H1 (cell line): ENCODE results near the gene LMNB1. TPM values are rescaled to one million over a fixed set of nuclear protein-coding genes. Genes with fewer than 3 reads are reported as not detected.

Source experiments
- NRF1 ChIP-seq: IDR thresholded peaks from 2 replicates; pipeline ENCODE4 v1.6.1; 2011; ENCODE audit warnings: mild to moderate bottlenecking, low read depth, low read length, improper control_type of control experiment
- SP1 ChIP-seq: IDR thresholded peaks from 2 replicates; pipeline ENCODE4 v1.6.1; 2011; ENCODE audit warnings: low read depth, low read length
- polyA plus RNA-seq, 7 experiments: library from polyadenylated mRNA; depleted of rRNA in 3 of 7; stranded (reverse) in 5 of 7; unstranded in 2 of 7; fragments of >200 nt in 5 of 7; fragments of 200-250 nt in 2 of 7; gene quantifications; 1 replicate in 5 of 7; 2 replicates in 1 of 7; 4 replicates in 1 of 7; pipeline versions ENCODE4 v1.2.1 to v1.2.3, GENCODE V29; 2011 to 2013; ENCODE audit warnings: missing spikeins in 2 of 7, mixed read lengths in 2 of 7
- total RNA-seq: library from RNA; stranded (reverse); fragmentation: NEBNext Ultra II Directional; extraction: Animal tissue kit (Norgen Biotek cat#: 25700); gene quantifications from 2 replicates; pipeline ENCODE4 v1.2.1, GENCODE V29; 2021

The LMNB1 gene
- total and polyA plus RNA-seq, 2 of the 8 experiments (the other 6 are each of a cell fraction or from before 2014, with no cell fraction given) = 73.5 to 225 TPM

DNA sequence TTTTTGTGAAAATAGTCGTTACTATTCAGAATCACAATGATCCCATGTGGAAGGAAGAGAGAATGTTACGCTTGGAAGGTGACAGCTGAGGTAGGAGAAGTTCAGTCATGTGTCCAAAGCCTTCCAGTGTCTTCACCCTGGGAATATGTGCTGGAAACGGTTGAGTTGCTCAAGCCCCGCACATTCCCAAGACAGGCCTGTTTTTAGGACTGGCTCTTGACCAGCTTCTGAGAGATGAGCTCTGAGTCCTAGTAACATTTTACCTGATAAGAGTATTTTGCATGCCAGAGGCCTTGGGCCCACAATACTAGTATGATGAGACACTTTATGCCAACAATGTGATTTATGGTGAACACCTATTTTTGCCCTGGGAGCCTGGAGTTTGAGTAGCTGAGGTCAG is 101.7 kb downstream of the LMNB1 start (continued):
- TF ChIP-seq SP1 = no peak
- TF ChIP-seq NRF1 = no peak
